OCI-LY3 (cell line): ENCODE measurements around the gene UCN3.
"Not testable (repeated sequence)": the region's sequence is repeated elsewhere in the genome, so short reads cannot be mapped to it uniquely, and the experiment has no call there.

Experiments used
- H2AFZ ChIP-seq: fragments of 200-600, 300-600 bp; shearing (Covaris generic); 2 replicates; pipeline ENCODE4 v1.6.0; 2014; ENCODE audit warnings: antibody characterized with exemption, low read depth, low read length
- H3K27ac ChIP-seq: fragments of 200-600, 300-600 bp; sonication (generic); 2 replicates; pipeline ENCODE4 v1.5.1; 2014; ENCODE audit warnings: mild to moderate bottlenecking, low read length, moderate library complexity, mixed read lengths
- H3K27me3 ChIP-seq: fragments of 200-600, 300-600 bp; sonication (generic); 2 replicates; pipeline ENCODE4 v1.6.1; 2014; ENCODE audit warnings: low read depth, low read length, mixed read lengths
- H3K36me3 ChIP-seq: fragments of 200-600, 300-600 bp; sonication (generic); replicated peaks from 2 replicates; pipeline ENCODE3; 2014; ENCODE audit warnings: low read depth, low read length, mixed read lengths
- H3K4me1 ChIP-seq: fragments of 300-600, 200-600 bp; sonication (generic); 2 replicates; pipeline ENCODE4 v1.6.1; 2014; ENCODE audit warnings: low read length, mixed read lengths
- H3K4me2 ChIP-seq: fragments of 200-600, 300-600 bp; sonication (generic); 2 replicates; pipeline ENCODE4 v1.6.1; 2014; ENCODE audit warnings: low read length, mixed read lengths
- H3K4me3 ChIP-seq: fragments of 300-600, 200-600 bp; sonication (generic); 2 replicates; pipeline ENCODE4 v1.5.1; 2014; ENCODE audit warnings: antibody characterized with exemption, mild to moderate bottlenecking, low read length, moderate library complexity
- H3K79me2 ChIP-seq: fragments of 300-600, 200-600 bp; shearing (Covaris generic); 2 replicates; pipeline ENCODE4 v1.6.1; 2014; ENCODE audit warnings: mild to moderate bottlenecking, low read length, mixed read lengths
- H3K9ac ChIP-seq: fragments of 300-600, 200-600 bp; shearing (Covaris generic); 2 replicates; pipeline ENCODE4 v1.6.0; 2014; ENCODE audit warnings: mild to moderate bottlenecking, low read length, moderate library complexity
- H3K9me3 ChIP-seq: fragments of 200-600, 300-600 bp; shearing (Covaris generic); 2 replicates; pipeline ENCODE4 v1.6.1; 2014; ENCODE audit warnings: low read length, mixed read lengths; ENCODE audit not compliant: insufficient read depth
- H4K20me1 ChIP-seq: fragments of 200-600, 300-600 bp; sonication (generic); 2 replicates; pipeline ENCODE4 v1.6.1; 2016; ENCODE audit warnings: low read length, mixed read lengths; ENCODE audit not compliant: insufficient read depth
- CTCF ChIP-seq: fragments of 200-600, 300-600 bp; sonication (generic); IDR thresholded peaks from 2 replicates; pipeline ENCODE4 v1.5.1; 2014; ENCODE audit warnings: antibody characterized with exemption, low read length, low read depth
- EZH2phosphoT487 ChIP-seq: fragments of 200-600 bp; shearing (Covaris generic); IDR thresholded peaks from 2 replicates; pipeline ENCODE4 v1.6.1; 2018; ENCODE audit warnings: antibody characterized with exemption, mixed run types, low read depth

The UCN3 gene

DNA sequence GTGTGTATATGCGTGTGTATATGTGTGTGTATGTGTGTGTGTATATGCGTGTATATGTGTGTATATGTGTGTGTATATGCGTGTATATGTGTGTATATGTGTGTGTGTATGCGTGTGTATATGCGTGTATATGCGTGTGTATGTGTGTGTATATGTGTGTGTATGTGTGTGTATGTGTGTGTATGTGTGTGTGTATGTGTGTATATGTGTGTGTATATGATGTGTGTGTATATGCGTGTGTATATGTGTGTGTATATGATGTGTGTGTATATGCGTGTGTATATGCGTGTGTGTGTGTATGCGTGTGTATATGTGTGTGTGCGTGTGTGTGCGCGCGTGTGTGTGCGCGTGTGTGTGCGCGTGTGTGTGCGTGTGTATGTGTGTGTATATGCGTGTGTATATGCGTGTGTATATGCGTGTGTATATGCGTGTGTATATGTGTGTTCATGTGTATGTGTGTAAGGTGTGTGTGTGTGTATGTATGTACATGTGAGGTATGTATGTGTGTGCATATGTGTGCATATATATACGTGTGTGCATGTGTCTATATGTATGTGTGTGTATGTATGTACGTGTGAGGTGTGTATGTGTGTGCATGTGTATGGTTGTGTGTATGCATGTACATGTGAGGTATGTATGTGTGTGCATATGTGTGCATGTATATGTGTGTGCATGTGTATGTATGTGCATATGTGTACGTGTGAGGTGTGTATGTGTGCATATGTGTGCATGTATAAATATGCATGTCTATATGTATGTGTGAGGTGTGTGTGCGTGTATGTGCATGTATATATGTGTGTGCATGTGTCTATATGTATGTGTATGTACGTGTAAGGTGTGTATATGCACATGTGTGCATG, 6.0 kb downstream of the UCN3 start:
- H3K4me1 ChIP-seq, result no peaks in the 10 kb centered on the region
- H3K9me3 ChIP-seq, result no peaks in the 10 kb centered on the region
- no peak overlapping the region for H3K4me3 ChIP-seq
- H4K20me1 ChIP-seq, result no peaks in the 10 kb centered on the region
- no peaks in the 10 kb centered on the region for H3K79me2 ChIP-seq
- H3K27ac ChIP-seq, result no peak overlapping the region
- H2AFZ ChIP-seq, result no peak overlapping the region
- TF ChIP-seq CTCF (no peak), EZH2phosphoT487 (no peak)
- H3K9ac ChIP-seq, result no peak overlapping the region
- no peaks in the 10 kb centered on the region for H3K36me3 ChIP-seq
- peaks cover 15% of the 10 kb centered on the region for H3K27me3 ChIP-seq
- no peak overlapping the region for H3K4me2 ChIP-seq

DNA sequence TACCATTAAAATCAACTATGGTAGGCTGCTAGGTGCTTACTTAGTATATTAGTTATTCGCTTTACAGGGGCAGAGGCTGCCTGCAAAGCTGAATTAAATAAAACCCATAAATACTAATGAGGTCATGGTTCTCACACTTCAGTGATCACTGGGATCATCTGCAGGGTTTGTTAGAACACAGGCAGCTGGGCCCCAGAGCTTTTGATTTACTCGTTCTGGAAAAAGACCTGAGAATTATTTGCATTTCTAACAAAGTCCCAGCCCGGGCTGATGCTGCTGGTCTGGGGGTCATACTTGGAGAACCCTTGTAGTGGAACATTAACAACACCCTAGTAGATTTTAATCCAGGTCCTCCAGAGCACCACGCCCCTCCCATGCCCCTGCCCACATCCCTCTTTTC, 8.5 kb downstream of the UCN3 start:
- H3K27ac ChIP-seq, result no peak overlapping the region

GRCh38 chr10:5373891-5374611, 9.3 kb downstream of the UCN3 start:
- Histone ChIP-seq H3K4me1 (no peaks in the 10 kb centered on the region), H3K9me3 (no peaks in the 10 kb centered on the region), H3K27me3 (no peaks in the 10 kb centered on the region), H4K20me1 (no peaks in the 10 kb centered on the region), H3K36me3 (no peaks in the 10 kb centered on the region), H3K79me2 (no peaks in the 10 kb centered on the region), H3K9ac (no peak overlapping the region), H3K4me3 (no peak overlapping the region), H3K27ac (no peak overlapping the region), H3K4me2 (no peak overlapping the region), H2AFZ (no peak overlapping the region)
- no peak for TF ChIP-seq EZH2phosphoT487
- no peak for TF ChIP-seq CTCF

More for the DNA sequence above, 8.5 kb downstream of the UCN3 start:
- Histone ChIP-seq H3K36me3 (no peaks in the 10 kb centered on the region), H3K4me3 (no peak overlapping the region), H3K9me3 (no peaks in the 10 kb centered on the region), H3K79me2 (no peaks in the 10 kb centered on the region), H4K20me1 (no peaks in the 10 kb centered on the region), H3K9ac (no peak overlapping the region), H2AFZ (no peak overlapping the region), H3K27me3 (no peaks in the 10 kb centered on the region), H3K4me2 (no peak overlapping the region), H3K4me1 (no peaks in the 10 kb centered on the region)
- TF ChIP-seq CTCF, result no peak
- no peak for TF ChIP-seq EZH2phosphoT487

GRCh38 chr10:5376450-5376849, 11.7 kb downstream of the UCN3 start:
- H3K36me3 ChIP-seq, result no peaks in the 10 kb centered on the region
- no peak overlapping the region for H3K27ac ChIP-seq
- no peak overlapping the region for H2AFZ ChIP-seq
- H3K9ac ChIP-seq, result no peak overlapping the region
- no peaks in the 10 kb centered on the region for H3K4me1 ChIP-seq
- no peaks in the 10 kb centered on the region for H3K27me3 ChIP-seq
- TF ChIP-seq CTCF, result no peak
- TF ChIP-seq EZH2phosphoT487, result no peak
- no peak overlapping the region for H3K4me3 ChIP-seq
- H3K4me2 ChIP-seq, result no peak overlapping the region
- no peaks in the 10 kb centered on the region for H3K79me2 ChIP-seq
- H3K9me3 ChIP-seq, result no peaks in the 10 kb centered on the region
- H4K20me1 ChIP-seq, result no peaks in the 10 kb centered on the region

DNA sequence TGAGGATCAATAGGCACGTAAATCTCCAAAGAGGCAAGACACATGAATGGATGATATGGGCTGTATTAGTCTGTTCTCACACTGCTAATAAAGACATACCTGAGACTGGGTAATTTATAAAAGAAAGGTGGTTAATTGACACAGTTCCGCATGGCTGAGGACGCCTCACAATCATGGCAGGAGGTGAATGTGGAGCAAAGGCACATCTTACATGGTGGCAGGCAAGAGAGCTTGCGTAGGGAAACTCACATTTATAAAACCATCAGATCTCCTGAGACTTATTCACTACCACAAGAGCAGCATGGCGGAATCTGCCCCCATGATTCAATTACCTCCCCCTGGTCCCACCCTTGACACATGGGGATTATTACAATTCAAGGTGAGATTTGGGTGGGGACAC, 14.4 kb downstream of the UCN3 start:
- H4K20me1 ChIP-seq, H3K4me2 ChIP-seq, H3K4me3 ChIP-seq, H3K36me3 ChIP-seq, H3K4me1 ChIP-seq, H3K27me3 ChIP-seq, H3K27ac ChIP-seq, H3K9ac ChIP-seq, H2AFZ ChIP-seq, H3K9me3 ChIP-seq, H3K79me2 ChIP-seq: not testable (repeated sequence)

- not testable (repeated sequence) for H4K20me1 ChIP-seq, H3K4me2 ChIP-seq, H3K36me3 ChIP-seq, H3K4me1 ChIP-seq, H3K27ac ChIP-seq, H3K4me3 ChIP-seq, H3K9me3 ChIP-seq, H3K9ac ChIP-seq, H3K79me2 ChIP-seq, H3K27me3 ChIP-seq, H2AFZ ChIP-seq
Measured at GRCh38 chr10:5380395-5380794, 15.6 kb downstream of the UCN3 start.
